Mucosa of rectum (tissue), 2 donors: ENCODE data around the gene PPARG.

ENCODE experiments used
- H3K27ac ChIP-seq, 2 donors: one replicate each; pipeline ENCODE4 v1.7.0; 2013; ENCODE audit warnings: inconsistent platforms in 2 of 2, low read depth in 2 of 2, low read length in 2 of 2
- H3K27me3 ChIP-seq, 2 donors: one replicate each; pipeline ENCODE4 v1.7.0; 2013; ENCODE audit warnings: low read length in 2 of 2; ENCODE audit not compliant: control insufficient read depth in 2 of 2, insufficient read depth in 2 of 2
- H3K36me3 ChIP-seq, 2 donors: one replicate each; pipeline ENCODE4 v1.7.0; 2013; ENCODE audit warnings: low read length in 2 of 2; ENCODE audit not compliant: control insufficient read depth in 2 of 2, insufficient read depth in 2 of 2
- H3K4me1 ChIP-seq, 2 donors: one replicate each; pipeline ENCODE4 v1.7.0; 2013; ENCODE audit warnings: low read length in 2 of 2, mild to moderate bottlenecking in 1 of 2; ENCODE audit not compliant: control insufficient read depth in 2 of 2, insufficient read depth in 2 of 2
- H3K4me3 ChIP-seq, 2 donors: one replicate each; pipeline ENCODE4 v1.7.0; 2013; ENCODE audit warnings: low read length in 2 of 2
- H3K9ac ChIP-seq, 2 donors: one replicate each; pipeline ENCODE4 v1.7.0; 2013; ENCODE audit warnings: low read length in 2 of 2, low read depth in 1 of 2, mild to moderate bottlenecking in 1 of 2
- H3K9me3 ChIP-seq, 2 donors: one replicate each; pipeline ENCODE4 v1.7.0; 2013; ENCODE audit warnings: low read length in 2 of 2; ENCODE audit not compliant: control insufficient read depth in 2 of 2
- donor health status: healthy.
- donor health status: Normal muscosa, but diverticular disease.

The PPARG gene

DNA sequence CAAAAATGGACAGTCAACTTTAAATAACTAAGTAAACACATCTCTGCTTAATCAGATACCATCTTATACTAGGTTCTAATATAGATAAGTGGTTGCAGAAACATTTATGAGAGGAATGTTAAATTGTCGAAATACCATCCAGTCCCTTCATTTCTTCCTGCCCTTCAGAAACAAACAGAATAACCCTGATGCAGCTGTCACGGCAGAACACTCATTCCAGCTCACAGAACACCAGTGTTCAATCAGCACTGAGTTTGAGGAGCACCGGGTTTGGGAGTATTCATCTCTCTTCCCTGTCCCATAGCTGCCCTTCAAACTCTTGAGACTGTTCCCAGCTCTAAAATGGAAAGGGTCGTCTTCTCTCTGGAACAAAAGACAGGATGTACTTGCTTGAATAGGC is 134.3 kb downstream of the PPARG start:
- Histone ChIP-seq H3K4me3 (no peak overlapping the region), H3K36me3 (peaks cover 21 to 26% of the 10 kb centered on the region in 2 donors), H3K27me3 (no peaks in the 10 kb centered on the region), H3K27ac (no peak overlapping the region), H3K9ac (no peak overlapping the region), H3K9me3 (no peaks in the 10 kb centered on the region), H3K4me1 (peaks cover 8 to 13% of the 10 kb centered on the region in 2 donors)

DNA sequence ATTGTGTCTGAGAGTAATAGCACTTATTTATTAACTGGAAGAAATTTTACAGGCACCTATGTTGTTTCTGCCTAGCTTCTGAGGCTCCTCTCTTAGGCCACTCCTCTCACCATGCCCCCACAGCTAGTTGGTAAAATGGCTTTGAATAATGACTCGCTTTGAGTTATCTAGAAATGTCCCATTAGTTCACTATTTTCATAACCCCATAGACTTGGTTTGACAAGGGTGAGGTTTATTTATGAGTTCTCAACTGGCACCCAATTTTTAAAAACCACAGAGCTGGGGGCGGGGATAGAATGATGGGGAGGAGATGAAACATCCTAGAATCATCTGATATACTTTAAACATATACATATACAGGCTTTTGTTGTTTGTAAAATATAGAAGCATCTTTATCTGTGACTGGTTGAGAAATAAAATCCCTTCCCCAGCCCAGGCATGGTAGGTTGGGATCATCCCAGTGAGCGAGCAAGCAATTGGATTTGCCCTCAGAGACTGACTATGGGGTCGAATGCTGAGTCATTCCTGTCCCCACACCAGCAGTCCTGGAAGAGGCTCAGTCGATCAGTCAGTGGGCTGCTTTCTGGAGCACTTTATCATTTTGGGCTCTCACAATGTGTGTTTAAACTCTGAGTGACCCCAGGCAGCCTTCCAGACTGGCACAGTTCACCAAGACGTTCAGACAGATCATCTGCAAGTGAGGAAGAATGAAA is 135.2 kb downstream of the PPARG start:
- Histone ChIP-seq H3K27me3 (no peaks in the 10 kb centered on the region), H3K27ac (no peak overlapping the region), H3K4me1 (peaks cover 8 to 13% of the 10 kb centered on the region in 2 donors), H3K9me3 (no peaks in the 10 kb centered on the region), H3K36me3 (peaks cover 21 to 34% of the 10 kb centered on the region in 2 donors), H3K9ac (no peak overlapping the region), H3K4me3 (no peak overlapping the region)

DNA sequence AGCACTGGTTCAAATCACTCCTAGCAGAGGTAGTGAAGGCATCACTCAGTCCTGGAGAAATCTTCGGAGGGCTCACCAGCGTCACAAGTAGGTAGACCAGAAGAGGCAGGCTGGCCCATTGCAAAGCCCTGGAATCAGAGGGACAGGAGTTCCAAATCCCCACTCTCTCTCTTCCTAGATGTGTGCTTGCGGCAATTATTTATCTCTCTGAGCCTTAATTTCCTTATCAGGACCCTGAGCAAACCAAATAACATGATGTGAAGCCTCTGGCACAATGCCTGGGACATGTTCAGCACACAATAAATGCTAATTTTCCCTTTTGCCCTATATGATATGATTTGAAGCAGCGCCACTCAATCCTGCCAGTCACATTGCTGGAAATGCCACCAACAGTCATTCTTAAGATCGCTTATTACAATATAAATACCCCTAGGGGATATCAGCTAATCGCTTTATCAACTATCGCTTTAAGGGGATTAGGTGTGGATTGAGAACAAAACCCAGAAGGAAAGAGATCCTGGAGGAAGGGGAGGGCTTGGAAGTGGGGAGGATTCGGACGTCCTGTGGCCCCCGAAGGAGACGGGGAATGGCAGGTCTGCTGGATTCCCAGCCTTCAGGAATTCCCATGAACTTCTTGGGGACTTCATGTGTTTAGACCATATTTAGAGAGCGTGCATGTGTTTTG is 135.9 kb downstream of the PPARG start:
- Histone ChIP-seq H3K4me3 (no peak overlapping the region), H3K4me1 (peaks cover 8 to 13% of the 10 kb centered on the region in 2 donors), H3K36me3 (peaks cover 21 to 36% of the 10 kb centered on the region in 2 donors), H3K9ac (no peak overlapping the region), H3K27me3 (no peaks in the 10 kb centered on the region), H3K27ac (no peak overlapping the region), H3K9me3 (no peaks in the 10 kb centered on the region)

DNA sequence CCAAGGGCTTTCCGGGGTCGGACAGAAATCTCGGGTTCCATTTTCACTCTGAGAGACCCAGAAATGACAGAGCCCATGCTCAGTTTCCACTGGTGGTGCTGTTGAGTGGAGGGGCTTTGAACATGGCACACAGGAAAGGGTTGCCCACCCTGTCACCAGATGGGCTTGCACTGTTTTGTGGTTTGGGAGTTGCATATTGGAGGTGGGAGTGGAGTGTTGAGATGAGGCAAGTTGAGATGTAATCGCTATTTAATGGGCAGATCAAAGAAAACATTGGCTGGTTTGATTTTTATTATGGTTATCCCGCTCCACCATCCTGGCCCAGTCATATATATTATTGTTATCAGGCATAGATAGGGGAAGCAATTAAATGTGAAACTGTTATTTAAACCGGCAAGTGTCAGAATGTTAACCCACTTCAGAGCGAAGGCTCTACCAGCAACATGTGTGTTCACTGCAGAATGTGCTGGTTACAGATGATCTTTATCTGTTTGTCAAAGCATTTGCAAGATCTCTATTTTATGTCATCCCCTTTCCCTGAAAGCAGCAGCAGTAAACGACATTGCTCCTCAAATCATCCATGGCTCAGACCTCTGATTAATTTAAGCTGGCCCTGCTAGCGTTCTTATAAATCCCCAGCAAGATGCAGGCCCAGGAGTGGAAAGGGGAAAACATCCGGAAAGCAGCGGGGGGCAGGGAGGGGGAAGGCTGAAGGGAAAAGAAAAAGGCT is 137.1 kb downstream of the PPARG start:
- Histone ChIP-seq H3K9me3 (no peaks in the 10 kb centered on the region), H3K9ac (no peak overlapping the region), H3K4me1 (peaks cover 4 to 9% of the 10 kb centered on the region in 2 donors), H3K36me3 (peaks cover 21 to 38% of the 10 kb centered on the region in 2 donors), H3K4me3 (no peak overlapping the region), H3K27me3 (no peaks in the 10 kb centered on the region), H3K27ac (no peak overlapping the region)

DNA sequence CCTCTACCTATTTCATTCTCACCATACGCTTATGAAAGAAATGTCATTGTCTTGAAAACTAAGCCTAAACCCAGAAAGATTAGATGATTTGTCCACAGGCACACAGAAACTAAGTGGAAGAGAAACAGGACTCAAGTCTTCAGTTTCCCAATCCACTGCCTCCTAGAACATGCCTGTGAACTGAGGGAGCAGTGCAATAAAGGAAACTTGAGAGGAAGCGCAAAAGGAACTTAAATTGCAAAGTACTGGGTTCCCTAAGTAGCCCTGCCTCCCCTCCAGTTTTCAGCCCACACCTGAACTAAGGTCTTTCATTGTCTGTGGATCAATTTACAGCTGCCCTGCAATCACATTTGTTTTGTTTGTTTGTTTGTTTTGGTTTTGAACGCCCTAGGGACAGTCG is 138.7 kb downstream of the PPARG start:
- no peaks in the 10 kb centered on the region for H3K27me3 ChIP-seq
- H3K9ac ChIP-seq = no peak overlapping the region
- H3K27ac ChIP-seq = no peak overlapping the region

DNA sequence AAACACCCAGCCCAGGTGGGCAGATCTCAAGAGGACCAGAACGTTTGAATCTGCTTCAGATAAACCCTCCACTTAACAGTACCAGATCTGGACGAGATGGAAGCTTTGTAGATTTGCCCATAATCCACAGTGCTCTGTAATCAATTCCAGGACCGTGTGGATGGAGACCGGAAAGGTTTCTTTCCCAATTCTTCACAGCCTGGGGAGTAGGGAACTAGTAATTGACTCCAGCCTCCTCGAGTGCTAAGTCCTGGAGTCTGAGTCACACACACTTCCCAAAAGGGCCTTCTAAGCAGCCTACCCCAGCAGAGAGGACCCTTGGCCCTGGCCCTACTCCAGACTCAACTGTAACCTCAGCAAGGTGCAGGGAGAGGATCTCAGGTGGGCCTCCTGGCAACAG is 139.3 kb downstream of the PPARG start:
- no peak overlapping the region for H3K9ac ChIP-seq

More for the DNA sequence above, 138.7 kb downstream of the PPARG start:
- H3K9me3 ChIP-seq = no peaks in the 10 kb centered on the region
- no peak overlapping the region for H3K4me3 ChIP-seq
- peaks cover 0 to 4% of the 10 kb centered on the region in 2 donors for H3K4me1 ChIP-seq
- peaks cover 21 to 38% of the 10 kb centered on the region in 2 donors for H3K36me3 ChIP-seq

DNA sequence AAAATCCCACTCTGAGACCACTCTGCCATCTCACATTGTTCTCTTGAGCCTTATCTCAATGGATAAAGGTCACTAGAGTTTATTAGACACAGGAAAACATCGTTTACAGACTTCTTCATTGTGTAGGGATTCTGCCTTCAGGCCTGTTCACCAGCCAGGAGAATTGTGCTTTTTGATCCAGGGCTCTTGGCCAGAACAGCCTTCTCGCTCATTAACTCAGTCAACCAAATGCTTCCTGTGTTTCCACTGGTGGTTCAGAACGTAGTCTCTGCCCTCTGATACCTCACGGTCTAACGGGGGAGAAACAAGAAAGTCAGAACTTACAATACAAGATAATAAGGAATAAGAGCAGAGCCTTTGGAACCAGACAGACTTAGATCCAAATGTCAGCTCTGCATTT is 141.2 kb downstream of the PPARG start:
- Histone ChIP-seq H3K27me3 (no peaks in the 10 kb centered on the region), H3K9ac (no peak overlapping the region), H3K27ac (no peak overlapping the region), H3K36me3 (peaks cover 6 to 40% of the 10 kb centered on the region in 2 donors), H3K4me3 (no peak overlapping the region), H3K4me1 (peaks cover 0 to 2% of the 10 kb centered on the region in 2 donors), H3K9me3 (no peaks in the 10 kb centered on the region)

More for the DNA sequence above, 139.3 kb downstream of the PPARG start:
- H3K9me3 ChIP-seq = no peaks in the 10 kb centered on the region
- peaks cover 0 to 4% of the 10 kb centered on the region in 2 donors for H3K4me1 ChIP-seq
- no peak overlapping the region for H3K27ac ChIP-seq
- H3K36me3 ChIP-seq = peaks cover 18 to 38% of the 10 kb centered on the region in 2 donors
- H3K27me3 ChIP-seq = no peaks in the 10 kb centered on the region
- no peak overlapping the region for H3K4me3 ChIP-seq

DNA sequence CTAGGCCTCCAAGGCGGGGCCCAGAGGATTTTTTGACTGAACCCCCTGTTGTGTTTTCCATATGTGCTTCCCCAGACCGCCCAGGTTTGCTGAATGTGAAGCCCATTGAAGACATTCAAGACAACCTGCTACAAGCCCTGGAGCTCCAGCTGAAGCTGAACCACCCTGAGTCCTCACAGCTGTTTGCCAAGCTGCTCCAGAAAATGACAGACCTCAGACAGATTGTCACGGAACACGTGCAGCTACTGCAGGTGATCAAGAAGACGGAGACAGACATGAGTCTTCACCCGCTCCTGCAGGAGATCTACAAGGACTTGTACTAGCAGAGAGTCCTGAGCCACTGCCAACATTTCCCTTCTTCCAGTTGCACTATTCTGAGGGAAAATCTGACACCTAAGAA is 145.0 kb downstream of the PPARG start:
- Histone ChIP-seq H3K27me3 (no peaks in the 10 kb centered on the region), H3K4me1 (peaks cover 0 to 9% of the 10 kb centered on the region in 2 donors)

DNA sequence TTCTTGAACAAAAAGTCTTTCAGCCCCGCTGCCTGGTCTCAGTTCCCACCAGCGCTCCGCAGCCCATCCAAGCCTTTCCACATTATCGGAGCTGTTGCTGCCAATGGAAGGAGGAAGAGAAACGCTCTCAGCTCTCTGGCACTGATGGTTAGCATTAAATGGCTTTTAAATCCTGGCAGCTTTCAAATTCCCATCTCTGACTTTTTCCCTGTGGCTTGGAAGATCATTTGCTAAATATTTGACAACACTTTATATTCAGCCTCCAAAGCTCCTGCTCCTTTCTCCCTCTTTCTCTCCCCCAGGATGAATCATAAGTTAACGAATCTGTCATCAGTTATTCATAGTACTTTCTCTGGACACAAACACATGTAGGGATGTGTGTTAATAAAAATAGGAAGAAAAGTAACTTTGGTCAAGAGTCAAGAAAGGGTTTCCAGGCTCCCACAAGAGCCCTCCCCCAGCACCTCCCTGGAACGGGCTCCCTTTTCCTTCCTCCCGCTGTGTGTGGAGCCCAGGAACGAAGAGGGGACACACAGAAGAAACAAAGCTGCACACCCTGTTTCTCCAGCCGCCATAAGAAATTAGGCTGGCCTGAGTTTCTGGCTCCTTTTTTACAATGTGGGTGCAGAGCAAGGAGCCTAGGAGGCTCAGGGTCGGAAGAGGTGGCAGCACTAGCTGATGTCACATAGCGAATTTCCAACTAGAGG is 147.8 kb downstream of the PPARG start:
- Histone ChIP-seq H3K36me3 (peaks cover 0 to 9% of the 10 kb centered on the region in 2 donors), H3K4me1 (peaks cover 22 to 24% of the 10 kb centered on the region in 2 donors), H3K27ac (no peak overlapping the region), H3K9ac (peak overlapping the region in 1 of 2 donors; percentile 5), H3K9me3 (no peaks in the 10 kb centered on the region), H3K27me3 (no peaks in the 10 kb centered on the region), H3K4me3 (no peak overlapping the region)

More for the DNA sequence above, 145.0 kb downstream of the PPARG start:
- no peak overlapping the region for H3K9ac ChIP-seq
- peaks cover 0 to 15% of the 10 kb centered on the region in 2 donors for H3K36me3 ChIP-seq
- H3K4me3 ChIP-seq = no peak overlapping the region
- no peak overlapping the region for H3K27ac ChIP-seq
- no peaks in the 10 kb centered on the region for H3K9me3 ChIP-seq
